ENCODE measurements around the gene ATP5PD. TPM values are rescaled to one million over a fixed set of nuclear protein-coding genes. Genes with fewer than 3 reads are reported as not detected.

The ATP5PD gene
- total and polyA plus RNA-seq, 2 of the 13 experiments (the other 11 are each of a cell fraction or from before 2014, with no cell fraction given), result 158 to 428 TPM

GRCh38 chr17:75087558-75088453 is 41.0 kb upstream of the ATP5PD start, which contains the start of gene SLC16A5 (continued):
- no peak; the same call in 1 of the 2 replicates for TF ChIP-seq MAF1 (CRISPR knock-in tag; IDR thresholded peaks at IDR 0.05; ENCODE audit: borderline replicate concordance)
- no peak for TF ChIP-seq PRPF4 (IDR thresholded peaks at IDR 0.05; ENCODE audit: low read depth, low read length, poor library complexity, severe bottlenecking)
- TF ChIP-seq ZSCAN31 (CRISPR knock-in tag; IDR thresholded peaks at IDR 0.05; ENCODE audit: low read depth), result no peak
- TF ChIP-seq ZNF282 (IDR thresholded peaks at IDR 0.05; ENCODE audit: partially characterized antibody), result no peak
- no peak for TF ChIP-seq PAF1 (CRISPR knock-in tag; IDR thresholded peaks at IDR 0.05)
- TF ChIP-seq, protein P1, sequence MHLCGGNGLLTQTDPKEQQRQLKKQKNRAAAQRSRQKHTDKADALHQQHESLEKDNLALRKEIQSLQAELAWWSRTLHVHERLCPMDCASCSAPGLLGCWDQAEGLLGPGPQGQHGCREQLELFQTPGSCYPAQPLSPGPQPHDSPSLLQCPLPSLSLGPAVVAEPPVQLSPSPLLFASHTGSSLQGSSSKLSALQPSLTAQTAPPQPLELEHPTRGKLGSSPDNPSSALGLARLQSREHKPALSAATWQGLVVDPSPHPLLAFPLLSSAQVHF (CRISPR knock-in tag; IDR thresholded peaks at IDR 0.05), result no peak
- 0 out of 2 replicates have a peak, but pooled peaks have one; percentile 36 for TF ChIP-seq ZNF740 (CRISPR knock-in tag; IDR thresholded peaks at IDR 0.05)
- peak; percentile 81; the same call in 1 of the 2 replicates for TF ChIP-seq ZBTB46 (CRISPR knock-in tag; IDR thresholded peaks at IDR 0.05; ENCODE audit: borderline replicate concordance)
- TF ChIP-seq ZNF782 (CRISPR knock-in tag; IDR thresholded peaks at IDR 0.05; ENCODE audit: borderline replicate concordance), result no peak; the same call in 1 of the 2 replicates
- peak; percentile 58 for TF ChIP-seq FOXA3 (CRISPR knock-in tag; IDR thresholded peaks at IDR 0.05)
- no peak for TF ChIP-seq ZNF30 (CRISPR knock-in tag; IDR thresholded peaks at IDR 0.05)
- TF ChIP-seq XBP1 (CRISPR knock-in tag; IDR thresholded peaks at IDR 0.05), result no peak
- TF ChIP-seq SATB2 (CRISPR knock-in tag; IDR thresholded peaks at IDR 0.05), result no peak
- TF ChIP-seq ETV5 (CRISPR knock-in tag; IDR thresholded peaks at IDR 0.05; ENCODE audit: borderline replicate concordance), result peak; percentile 90
- no peak for TF ChIP-seq RBM22 (optimal IDR thresholded peaks at IDR 0.05; ENCODE audit: low read length)
- no peak for TF ChIP-seq RFX3 (CRISPR knock-in tag; IDR thresholded peaks at IDR 0.05)
- no peak for TF ChIP-seq ZNF468 (CRISPR knock-in tag; IDR thresholded peaks at IDR 0.05)
- TF ChIP-seq NFIC (IDR thresholded peaks at IDR 0.05; ENCODE audit: low read length), result no peak
- TF ChIP-seq, protein P2, sequence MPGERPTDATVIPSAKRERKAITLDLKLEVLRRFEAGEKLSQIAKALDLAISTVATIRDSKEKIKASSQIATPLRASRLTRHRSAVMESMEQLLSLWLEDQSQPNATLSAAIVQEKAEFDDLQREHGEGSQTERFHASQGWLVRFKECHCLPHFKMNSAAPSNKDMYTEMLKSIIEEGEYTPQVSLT (CRISPR knock-in tag; IDR thresholded peaks at IDR 0.05; ENCODE audit: borderline replicate concordance, low read depth), result no peak
- TF ChIP-seq CHCHD3 (CRISPR knock-in tag; IDR thresholded peaks at IDR 0.05), result no peak
- TF ChIP-seq ZBTB10 (CRISPR knock-in tag; IDR thresholded peaks at IDR 0.05; ENCODE audit: borderline replicate concordance), result no peak
- TF ChIP-seq NR3C1 (CRISPR knock-in tag; IDR thresholded peaks at IDR 0.05), result no peak
- no peak for TF ChIP-seq TEAD2 (CRISPR knock-in tag; IDR thresholded peaks at IDR 0.05)
- no peak for TF ChIP-seq ZNF550 (CRISPR knock-in tag; IDR thresholded peaks at IDR 0.05; ENCODE audit: borderline replicate concordance)
